PFSK-1 (cell line): ENCODE results near the gene FBXO45.

Source experiments
- POLR2AphosphoS5 ChIP-seq: IDR thresholded peaks from 2 replicates; pipeline ENCODE4 v1.6.1; 2012; ENCODE audit warnings: low read depth, mild to moderate bottlenecking, control low read depth, low read length, moderate library complexity
- SIN3A ChIP-seq: IDR thresholded peaks from 2 replicates; pipeline ENCODE4 v1.6.1; 2012; ENCODE audit warnings: mild to moderate bottlenecking, low read length, moderate library complexity, borderline replicate concordance; ENCODE audit not compliant: insufficient read depth
- TAF1 ChIP-seq: IDR thresholded peaks from 2 replicates; pipeline ENCODE4 v1.6.1; 2012; ENCODE audit warnings: low read length, control low read depth, borderline replicate concordance; ENCODE audit not compliant: insufficient read depth
- TF ChIP-seq, protein P1 (sequence below), 2 experiments: IDR thresholded peaks; 2 replicates each; pipeline versions ENCODE4 v1.6.1 to v1.8.0; 2011 to 2012; ENCODE audit warnings: low read depth in 2 of 2, low read length in 2 of 2, control low read depth in 1 of 2, inconsistent platforms in 1 of 2, mild to moderate bottlenecking in 1 of 2, moderate library complexity in 1 of 2; ENCODE audit not compliant: insufficient read depth in 1 of 2

DNA sequence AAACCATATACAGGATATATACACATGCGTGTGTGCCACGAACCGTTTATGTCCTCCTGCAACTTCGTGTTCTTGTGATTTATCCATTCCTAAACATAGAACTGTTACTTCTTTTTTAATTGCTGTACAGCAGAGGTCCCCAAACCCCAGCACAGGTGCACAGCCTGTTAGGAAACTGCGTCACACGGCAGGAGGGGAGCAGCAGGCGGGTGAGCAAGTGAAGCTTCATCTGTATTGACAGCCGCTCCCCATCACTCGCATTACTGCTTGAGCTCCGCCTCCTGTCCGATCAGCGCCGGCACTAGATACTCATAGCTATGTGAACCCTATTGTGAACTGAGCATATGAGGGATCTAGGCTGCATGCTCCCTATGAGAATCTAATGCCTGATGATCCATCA is 36.1 kb downstream of the FBXO45 start:
- TF ChIP-seq POLR2AphosphoS5 (no peak), SIN3A (no peak), TAF1 (no peak)
- TF ChIP-seq, protein P1, sequence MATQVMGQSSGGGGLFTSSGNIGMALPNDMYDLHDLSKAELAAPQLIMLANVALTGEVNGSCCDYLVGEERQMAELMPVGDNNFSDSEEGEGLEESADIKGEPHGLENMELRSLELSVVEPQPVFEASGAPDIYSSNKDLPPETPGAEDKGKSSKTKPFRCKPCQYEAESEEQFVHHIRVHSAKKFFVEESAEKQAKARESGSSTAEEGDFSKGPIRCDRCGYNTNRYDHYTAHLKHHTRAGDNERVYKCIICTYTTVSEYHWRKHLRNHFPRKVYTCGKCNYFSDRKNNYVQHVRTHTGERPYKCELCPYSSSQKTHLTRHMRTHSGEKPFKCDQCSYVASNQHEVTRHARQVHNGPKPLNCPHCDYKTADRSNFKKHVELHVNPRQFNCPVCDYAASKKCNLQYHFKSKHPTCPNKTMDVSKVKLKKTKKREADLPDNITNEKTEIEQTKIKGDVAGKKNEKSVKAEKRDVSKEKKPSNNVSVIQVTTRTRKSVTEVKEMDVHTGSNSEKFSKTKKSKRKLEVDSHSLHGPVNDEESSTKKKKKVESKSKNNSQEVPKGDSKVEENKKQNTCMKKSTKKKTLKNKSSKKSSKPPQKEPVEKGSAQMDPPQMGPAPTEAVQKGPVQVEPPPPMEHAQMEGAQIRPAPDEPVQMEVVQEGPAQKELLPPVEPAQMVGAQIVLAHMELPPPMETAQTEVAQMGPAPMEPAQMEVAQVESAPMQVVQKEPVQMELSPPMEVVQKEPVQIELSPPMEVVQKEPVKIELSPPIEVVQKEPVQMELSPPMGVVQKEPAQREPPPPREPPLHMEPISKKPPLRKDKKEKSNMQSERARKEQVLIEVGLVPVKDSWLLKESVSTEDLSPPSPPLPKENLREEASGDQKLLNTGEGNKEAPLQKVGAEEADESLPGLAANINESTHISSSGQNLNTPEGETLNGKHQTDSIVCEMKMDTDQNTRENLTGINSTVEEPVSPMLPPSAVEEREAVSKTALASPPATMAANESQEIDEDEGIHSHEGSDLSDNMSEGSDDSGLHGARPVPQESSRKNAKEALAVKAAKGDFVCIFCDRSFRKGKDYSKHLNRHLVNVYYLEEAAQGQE (IDR thresholded peaks at IDR 0.05; ENCODE audit: insufficient read depth in 1 of 2, low read depth in 2 of 2, low read length in 2 of 2) = no peak
